Activated CD8-positive, alpha-beta T cell treated with anti-CD3 and anti-CD28 coated beads, Interleukin-2, amount 10 ng/mL, durations not matched to agents 7 days and 5 days (primary cell): ENCODE data around the gene WAPL. TPM values are rescaled to one million over a fixed set of nuclear protein-coding genes. Genes with fewer than 3 reads are reported as not detected.
"Not testable (repeated sequence)": the region's sequence is repeated elsewhere in the genome, so short reads cannot be mapped to it uniquely, and the experiment has no call there.

ENCODE experiments used
- ATAC-seq: fragments of 150-1000 bp; cut with Tn5 transposase; one replicate; pipeline ENCODE4 v1.10.0; 2021; ENCODE audit warnings: moderate library complexity
- CTCF ChIA-PET: fragments of 350-600 bp; sonication (Branson Sonifier 250); formaldehyde crosslinking; loops from one replicate; lab custom pipeline; 2021; ENCODE audit warnings: antibody characterized with exemption; lab: Charles Lee
- POLR2A ChIA-PET: fragments of 350-600 bp; sonication (Branson Sonifier 250); formaldehyde crosslinking; loops from one replicate; lab custom pipeline; 2021; ENCODE audit warnings: antibody characterized with exemption; lab: Charles Lee
- DNase-seq: peaks from one replicate; pipeline ENCODE4 v3.0.0-alpha.2; 2020
- H3K27ac Mint-ChIP-seq: one replicate; pipeline ENCODE4 v1.8.0; 2021; ENCODE audit warnings: mild to moderate bottlenecking, mixed read lengths
- H3K27me3 Mint-ChIP-seq: one replicate; pipeline ENCODE4 v1.8.0; 2021; ENCODE audit warnings: low read depth, mixed read lengths
- H3K36me3 Mint-ChIP-seq: one replicate; pipeline ENCODE4 v1.8.0; 2021; ENCODE audit warnings: low read depth, mixed read lengths
- H3K4me1 Mint-ChIP-seq: one replicate; pipeline ENCODE4 v1.8.0; 2021; ENCODE audit warnings: low read depth, mixed read lengths
- H3K4me3 Mint-ChIP-seq: one replicate; pipeline ENCODE4 v1.8.0; 2021; ENCODE audit warnings: mild to moderate bottlenecking, mixed read lengths
- H3K9me3 Mint-ChIP-seq: one replicate; pipeline ENCODE4 v1.8.0; 2022; ENCODE audit warnings: mixed read lengths; ENCODE audit not compliant: insufficient read depth
- total RNA-seq, 2 experiments: library from RNA; stranded (reverse); gene quantifications; one replicate each; pipeline ENCODE4 v1.2.3, GENCODE V29; 2021

Gene WAPL
- total RNA-seq, 2 experiments from 2014 or later, result 49.6 to 50.7 TPM

- CTCF ChIA-PET, result no interaction called here
- Mint-ChIP-seq H3K4me1 (peaks cover under 1% of the 10 kb centered on the region), H3K36me3 (no peaks in the 10 kb centered on the region), H3K9me3 (no peaks in the 10 kb centered on the region), H3K4me3 (no peak overlapping the region), H3K27me3 (peaks cover 11% of the 10 kb centered on the region), H3K27ac (no peak overlapping the region)
- POLR2A ChIA-PET, result no interaction called here
- no peak for DNase-seq
- no peak for ATAC-seq
Measured at GRCh38 chr10:86545101-86545500, 23.5 kb upstream of the WAPL start.

GRCh38 chr10:86540016-86540415 is 18.4 kb upstream of the WAPL start:
- H3K27me3 Mint-ChIP-seq, result no peaks in the 10 kb centered on the region
- ATAC-seq (no peak), DNase-seq (no peak)
- no peak overlapping the region for H3K4me3 Mint-ChIP-seq
- H3K4me1 Mint-ChIP-seq, result peaks cover 30% of the 10 kb centered on the region
- POLR2A ChIA-PET, result no interaction called here
- no peaks in the 10 kb centered on the region for H3K9me3 Mint-ChIP-seq
- CTCF ChIA-PET, result no interaction called here
- no peaks in the 10 kb centered on the region for H3K36me3 Mint-ChIP-seq
- peak overlapping the region; percentile 52 for H3K27ac Mint-ChIP-seq

- no peak for ATAC-seq
- Mint-ChIP-seq H3K4me3 (no peak overlapping the region), H3K4me1 (peaks cover 30% of the 10 kb centered on the region), H3K36me3 (no peaks in the 10 kb centered on the region), H3K9me3 (no peaks in the 10 kb centered on the region), H3K27me3 (no peaks in the 10 kb centered on the region), H3K27ac (no peak overlapping the region)
- DNase-seq, result no peak
- ChIA-PET POLR2A (interaction anchor here (0.9 kb wide), 1 partner anchor 139 kb away, joined by 5 read pairs; no protein-coding TSS in a partner anchor), CTCF (no interaction called here)
Measured at GRCh38 chr10:86538547-86538946, 17.0 kb upstream of the WAPL start.

GRCh38 chr10:86538040-86538439 is 16.4 kb upstream of the WAPL start:
- CTCF ChIA-PET, result interaction anchor here (1.5 kb wide), 1 partner anchor 48 kb away, joined by 4 read pairs; no protein-coding TSS in a partner anchor
- POLR2A ChIA-PET, result interaction anchor here (0.7 to 1.1 kb wide), 3 partner anchors 62 to 138 kb away, joined by 3 to 5 read pairs (median 4); no protein-coding TSS in a partner anchor
- not testable (repeated sequence) for H3K27me3 Mint-ChIP-seq, ATAC-seq, H3K4me3 Mint-ChIP-seq, H3K9me3 Mint-ChIP-seq, H3K27ac Mint-ChIP-seq, DNase-seq, H3K36me3 Mint-ChIP-seq
- H3K4me1 Mint-ChIP-seq, result peaks cover 30% of the 10 kb centered on the region

GRCh38 chr10:86536294-86536861 is 14.8 kb upstream of the WAPL start:
- POLR2A ChIA-PET, result no interaction called here
- peaks cover 30% of the 10 kb centered on the region for H3K4me1 Mint-ChIP-seq
- no peaks in the 10 kb centered on the region for H3K27me3 Mint-ChIP-seq
- H3K36me3 Mint-ChIP-seq, result no peaks in the 10 kb centered on the region
- peak overlapping the region; percentile 80 for H3K27ac Mint-ChIP-seq
- CTCF ChIA-PET, result no interaction called here
- DNase-seq, result peak; percentile 78
- H3K9me3 Mint-ChIP-seq, result no peaks in the 10 kb centered on the region
- H3K4me3 Mint-ChIP-seq, result peak overlapping the region; percentile 53
- ATAC-seq, result peak; percentile 88

GRCh38 chr10:86535132-86535882 is 13.7 kb upstream of the WAPL start:
- ChIA-PET CTCF (interaction anchor here (1.5 kb wide), 1 partner anchor 50 kb away, joined by 6 read pairs; no protein-coding TSS in a partner anchor), POLR2A (interaction anchor here (0.8 to 1.6 kb wide), 2 partner anchors 11 to 13 kb away, joined by 3 to 5 read pairs; no protein-coding TSS in a partner anchor)
- Mint-ChIP-seq H3K4me3 (peak overlapping the region; percentile 53), H3K27ac (peak overlapping the region; percentile 70), H3K4me1 (peaks cover 30% of the 10 kb centered on the region), H3K27me3 (no peaks in the 10 kb centered on the region), H3K36me3 (no peaks in the 10 kb centered on the region), H3K9me3 (no peaks in the 10 kb centered on the region)
- DNase-seq (no peak), ATAC-seq (no peak)

GRCh38 chr10:86533328-86533727 is 11.7 kb upstream of the WAPL start:
- peaks cover 15% of the 10 kb centered on the region for H3K4me1 Mint-ChIP-seq
- ChIA-PET CTCF (interaction anchor here (1.1 kb wide), 1 partner anchor 52 kb away, joined by 3 read pairs; no protein-coding TSS in a partner anchor), POLR2A (no interaction called here)
- no peak overlapping the region for H3K27ac Mint-ChIP-seq
- DNase-seq (no peak), ATAC-seq (no peak)
- no peaks in the 10 kb centered on the region for H3K9me3 Mint-ChIP-seq
- H3K27me3 Mint-ChIP-seq, result no peaks in the 10 kb centered on the region
- no peaks in the 10 kb centered on the region for H3K36me3 Mint-ChIP-seq
- H3K4me3 Mint-ChIP-seq, result no peak overlapping the region

GRCh38 chr10:86528736-86529135 is 7.1 kb upstream of the WAPL start:
- CTCF ChIA-PET, H3K27ac Mint-ChIP-seq, H3K4me3 Mint-ChIP-seq, DNase-seq, H3K36me3 Mint-ChIP-seq, H3K9me3 Mint-ChIP-seq, ATAC-seq, POLR2A ChIA-PET, H3K27me3 Mint-ChIP-seq: not testable (repeated sequence)
- peaks cover 12% of the 10 kb centered on the region for H3K4me1 Mint-ChIP-seq

GRCh38 chr10:86526606-86527005 is 5.0 kb upstream of the WAPL start:
- no peak for DNase-seq
- H3K27me3 Mint-ChIP-seq, result no peaks in the 10 kb centered on the region
- POLR2A ChIA-PET, result no interaction called here
- H3K36me3 Mint-ChIP-seq, result no peaks in the 10 kb centered on the region
- H3K4me1 Mint-ChIP-seq, result peaks cover 27% of the 10 kb centered on the region
- no peaks in the 10 kb centered on the region for H3K9me3 Mint-ChIP-seq
- no peak for ATAC-seq
- no peak overlapping the region for H3K4me3 Mint-ChIP-seq
- CTCF ChIA-PET, result no interaction called here
- H3K27ac Mint-ChIP-seq, result no peak overlapping the region

GRCh38 chr10:86525713-86526112 is 4.1 kb upstream of the WAPL start:
- not testable (repeated sequence) for H3K27ac Mint-ChIP-seq, DNase-seq, H3K4me3 Mint-ChIP-seq, ATAC-seq, H3K9me3 Mint-ChIP-seq, H3K36me3 Mint-ChIP-seq, H3K27me3 Mint-ChIP-seq
- ChIA-PET POLR2A (interaction anchor here (0.6 kb wide), 1 partner anchor 119 kb away, joined by 4 read pairs; no protein-coding TSS in a partner anchor), CTCF (interaction anchor here (2.1 kb wide), 1 partner anchor 126 kb away, joined by 7 read pairs; no protein-coding TSS in a partner anchor)
- peaks cover 28% of the 10 kb centered on the region for H3K4me1 Mint-ChIP-seq

GRCh38 chr10:86524225-86524962 is 2.8 kb upstream of the WAPL start:
- no peaks in the 10 kb centered on the region for H3K9me3 Mint-ChIP-seq
- H3K4me1 Mint-ChIP-seq, result peaks cover 36% of the 10 kb centered on the region
- DNase-seq (no peak), ATAC-seq (no peak)
- H3K27ac Mint-ChIP-seq, result no peak overlapping the region
- CTCF ChIA-PET, result interaction anchor here (2.1 kb wide), 1 partner anchor 124 kb away, joined by 7 read pairs; no protein-coding TSS in a partner anchor
- H3K36me3 Mint-ChIP-seq, result peaks cover 6% of the 10 kb centered on the region
- H3K27me3 Mint-ChIP-seq, result no peaks in the 10 kb centered on the region
- no peak overlapping the region for H3K4me3 Mint-ChIP-seq
- POLR2A ChIA-PET, result interaction anchor here (0.7 to 1.1 kb wide), 3 partner anchors 11 to 123 kb away, joined by 3 read pairs; no protein-coding TSS in a partner anchor
